Pancreas (tissue), 10 donors: ENCODE results near the gene RAMP3. TPM values are rescaled to one million over a fixed set of nuclear protein-coding genes. Genes with fewer than 3 reads are reported as not detected.

Source experiments
- ATAC-seq, 4 donors: fragments of 200-7000 bp; cut with Tn5 transposase; one replicate each; pipeline versions ENCODE4 v1.8.0 to v1.9.1; 2020; ENCODE audit warnings: mild to moderate bottlenecking in 4 of 4, moderate library complexity in 4 of 4
- DNase-seq, 6 donors: peaks; one replicate each; pipeline ENCODE4 v3.0.0-alpha.2; 2020
- FAIRE-seq: peaks from 2 replicates; lab custom pipeline; 2012; peaks lifted over from hg19 to GRCh38; lab: Jason Lieb, UNC
- H3K27ac ChIP-seq, 4 donors: fragments of 200-600 bp; sonication (generic); 1 replicate in 3 of 4; 2 replicates in 1 of 4; pipeline versions ENCODE4 v1.5.0 to v1.8.0; 2020
- H3K27me3 ChIP-seq, 4 donors: fragments of 200-600 bp; one replicate each; pipeline ENCODE4 v1.8.0; 2021
- H3K36me3 ChIP-seq, 3 donors: fragments of 200-600 bp; sonication (generic) in 1 of 3; one replicate each; pipeline versions ENCODE4 v1.5.0 to v1.8.0; 2020 to 2021
- H3K4me1 ChIP-seq, 3 donors: fragments of 200-600 bp; one replicate each; pipeline ENCODE4 v1.8.0; 2021
- H3K4me3 ChIP-seq, 4 donors: fragments of 200-600 bp; sonication (generic) in 2 of 4; one replicate each; pipeline versions ENCODE4 v1.5.0 to v1.8.0; 2020 to 2021
- H3K9me3 ChIP-seq, 4 donors: fragments of 200-600 bp; one replicate each; pipeline ENCODE4 v1.8.0; 2021
- WGBS, 2 donors: extraction: QIAGEN DNeasy Blood & Tissue Kit; methylation state at CpG; one replicate each; pipeline ENCODE4 v1.1.7; 2013; 5-methylcytosine and 5-hydroxymethylcytosine counted together
- intact Hi-C, 3 donors: fragments of 100-400 bp; cut with DNase I; formaldehyde crosslinking; loops; one replicate each; pipeline versions ENCODE4 v1.11.1 to v1.14.2; 2022
- polyA plus RNA-seq, 2 donors: library from polyadenylated mRNA; stranded (reverse); fragments of 200-250 nt; gene quantifications; one replicate each; pipeline ENCODE4 v1.2.3, GENCODE V29; 2013
- total RNA-seq, 6 donors: library from RNA; stranded (reverse); fragmentation: NEBNext Ultra II Directional in 4 of 6; extraction: Animal tissue kit (Norgen Biotek cat#: 25700) in 4 of 6; gene quantifications; one replicate each; pipeline versions ENCODE4 v1.2.1 to v1.2.4, GENCODE V29; 2021 to 2023
- TF ChIP-seq, protein P1 (sequence below), 4 donors: fragments of 200-600 bp; sonication (generic) in 3 of 4; IDR thresholded peaks; one replicate each; pipeline versions ENCODE4 v1.5.0 to v1.8.0; 2021; ENCODE audit warnings: antibody characterized with exemption in 4 of 4
- donor health status: healthy with polysubstance abuse.
- donor health status: DM: no; HTN: no; CAD: no; lungs with moderate emphysema.
- donor health status: DM: no; HTN: no; CAD: no.
- donor health status: control.
- donor health status: control.
- donor health status: Bipolar disorder and iron deficiency.
- donor health status: DM: yes; HTN: yes; CAD: no.
- donor health status: DM: no; HTN: no; CAD: no.
- donor health status: DM: no; HTN: no; CAD: no.
- donor health status: DM: yes; HTN: yes; CAD: no.

Gene RAMP3
- total and polyA plus RNA-seq, 8 donors = 4.1 to 41.1 (median 7.2) TPM

DNA sequence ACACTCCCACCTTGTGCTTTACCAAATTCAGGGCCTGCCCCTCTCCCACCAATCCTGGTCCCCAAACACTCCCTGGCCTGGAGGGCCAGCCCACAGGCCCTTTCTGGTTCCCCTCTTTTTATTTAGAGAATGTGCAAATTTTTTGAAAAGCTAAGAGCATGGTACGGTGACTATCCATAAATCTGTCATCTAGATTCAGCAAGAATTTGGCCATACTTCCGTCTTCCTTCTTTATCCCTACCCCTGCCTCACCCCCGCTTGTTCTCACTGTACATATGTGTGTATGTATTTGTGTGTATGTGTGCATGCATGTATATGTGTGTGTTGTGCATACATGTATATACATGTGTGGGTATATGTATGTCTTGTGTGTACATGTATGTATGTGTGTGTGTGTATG lies 38.0 kb upstream of the RAMP3 start:
- no peak for FAIRE-seq
- Histone ChIP-seq H3K4me3 (no peak overlapping the region), H3K36me3 (no peaks in the 10 kb centered on the region), H3K9me3 (no peaks in the 10 kb centered on the region), H3K27me3 (no peaks in the 10 kb centered on the region), H3K27ac (no peak overlapping the region), H3K4me1 (no peaks in the 10 kb centered on the region)
- WGBS, 2 donors = 93 to 95% methylated on average over 3 of the region's 3 CpGs
- intact Hi-C loops = no loop called here
- no peak for ATAC-seq
- TF ChIP-seq, protein P1, sequence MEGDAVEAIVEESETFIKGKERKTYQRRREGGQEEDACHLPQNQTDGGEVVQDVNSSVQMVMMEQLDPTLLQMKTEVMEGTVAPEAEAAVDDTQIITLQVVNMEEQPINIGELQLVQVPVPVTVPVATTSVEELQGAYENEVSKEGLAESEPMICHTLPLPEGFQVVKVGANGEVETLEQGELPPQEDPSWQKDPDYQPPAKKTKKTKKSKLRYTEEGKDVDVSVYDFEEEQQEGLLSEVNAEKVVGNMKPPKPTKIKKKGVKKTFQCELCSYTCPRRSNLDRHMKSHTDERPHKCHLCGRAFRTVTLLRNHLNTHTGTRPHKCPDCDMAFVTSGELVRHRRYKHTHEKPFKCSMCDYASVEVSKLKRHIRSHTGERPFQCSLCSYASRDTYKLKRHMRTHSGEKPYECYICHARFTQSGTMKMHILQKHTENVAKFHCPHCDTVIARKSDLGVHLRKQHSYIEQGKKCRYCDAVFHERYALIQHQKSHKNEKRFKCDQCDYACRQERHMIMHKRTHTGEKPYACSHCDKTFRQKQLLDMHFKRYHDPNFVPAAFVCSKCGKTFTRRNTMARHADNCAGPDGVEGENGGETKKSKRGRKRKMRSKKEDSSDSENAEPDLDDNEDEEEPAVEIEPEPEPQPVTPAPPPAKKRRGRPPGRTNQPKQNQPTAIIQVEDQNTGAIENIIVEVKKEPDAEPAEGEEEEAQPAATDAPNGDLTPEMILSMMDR (IDR thresholded peaks at IDR 0.05) = no peak
- no peak for DNase-seq

DNA sequence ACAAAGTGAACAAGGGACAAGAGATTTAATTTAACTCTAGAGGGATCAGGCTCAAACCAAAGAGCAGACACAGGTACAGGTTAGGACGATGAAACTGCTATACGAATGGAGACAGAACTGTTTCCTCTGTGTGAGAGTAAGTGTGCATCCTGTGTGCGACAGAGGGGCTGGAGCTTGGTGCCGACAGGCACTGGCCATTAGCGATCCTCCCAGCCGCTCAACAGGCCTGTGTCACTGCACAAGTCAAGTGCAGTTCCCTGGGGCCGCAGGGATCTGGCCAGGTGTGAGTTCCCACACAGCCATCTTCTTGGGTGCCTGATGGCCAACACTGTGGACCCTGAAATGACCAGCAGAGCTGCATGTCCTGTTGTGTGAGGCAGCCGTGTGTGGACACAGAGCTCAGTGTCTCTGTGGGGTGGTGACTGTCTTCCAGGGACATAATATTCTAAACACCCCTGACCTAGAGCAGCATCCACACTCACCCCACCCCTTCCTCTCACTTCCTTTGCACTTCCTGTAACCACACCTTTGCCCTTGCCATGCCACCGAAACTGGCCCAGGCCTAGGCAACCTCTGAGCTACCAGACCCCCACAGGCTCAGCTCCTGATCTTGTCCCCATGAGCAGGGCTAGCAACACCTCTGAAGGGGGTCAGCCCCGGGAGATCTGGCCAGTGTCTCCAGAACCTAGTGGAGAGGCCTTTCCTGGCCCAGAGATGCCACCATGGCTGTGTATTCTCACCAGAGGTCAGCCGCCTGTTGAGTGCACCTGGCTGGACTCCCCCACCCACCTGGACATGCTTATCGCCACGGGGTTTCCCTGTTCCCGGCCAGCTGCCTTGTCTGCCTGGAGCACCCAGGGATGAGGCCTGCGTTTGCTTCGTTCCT lies 34.4 kb upstream of the RAMP3 start:
- TF ChIP-seq, protein P1 (IDR thresholded peaks at IDR 0.05) = no peak
- Histone ChIP-seq H3K27ac (no peak overlapping the region), H3K9me3 (no peaks in the 10 kb centered on the region), H3K4me1 (no peaks in the 10 kb centered on the region), H3K4me3 (no peak overlapping the region), H3K36me3 (no peaks in the 10 kb centered on the region), H3K27me3 (no peaks in the 10 kb centered on the region)
- DNase-seq (no peak), FAIRE-seq (no peak), ATAC-seq (no peak)
- WGBS, 2 donors = 63 to 74% methylated on average over 16 of the region's 16 CpGs
- intact Hi-C loops = no loop called here

DNA sequence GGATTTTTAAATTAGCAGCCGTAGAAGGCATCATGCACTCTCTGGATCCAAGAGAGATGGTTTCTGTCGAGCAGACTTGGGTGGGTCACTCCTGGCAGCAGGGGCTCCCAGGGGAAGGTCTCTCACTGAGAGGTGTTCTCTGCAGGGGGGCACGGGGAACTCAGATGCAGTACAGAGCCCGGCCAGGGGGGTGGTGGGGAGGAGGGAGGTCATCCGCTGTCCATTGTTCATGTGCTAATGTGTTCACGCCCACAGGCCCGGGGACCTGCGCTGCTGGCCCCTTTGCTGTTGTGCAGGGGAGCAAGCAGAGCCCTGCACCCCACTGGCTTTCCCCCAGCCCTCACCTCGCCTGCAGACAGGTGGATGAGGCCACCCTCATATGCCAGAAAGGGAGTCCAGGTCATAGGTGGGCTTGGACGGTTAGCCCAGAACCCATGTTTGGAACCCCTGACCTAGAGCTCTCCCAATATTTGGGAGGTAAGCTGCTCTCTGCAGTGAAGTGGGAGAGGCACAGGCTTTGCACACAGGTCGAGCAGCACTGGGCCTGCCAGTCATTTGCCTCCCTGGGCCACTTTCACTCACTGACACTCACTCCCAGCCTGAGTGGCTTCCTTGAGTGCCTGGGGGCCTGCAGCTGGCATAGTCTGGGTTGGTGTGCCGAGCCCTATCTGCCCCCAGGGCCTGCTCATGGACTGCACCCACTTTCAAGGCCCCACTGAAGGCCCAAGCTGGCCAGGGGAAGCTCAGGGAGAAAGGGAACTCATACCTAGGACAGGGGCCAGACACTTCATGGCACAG lies 33.5 kb upstream of the RAMP3 start:
- no peak for ATAC-seq
- 70 to 77% methylated on average over 12 of the region's 12 CpGs for WGBS, 2 donors
- intact Hi-C loops = no loop called here
- H3K9me3 ChIP-seq = no peaks in the 10 kb centered on the region
- no peak for FAIRE-seq
- no peak overlapping the region for H3K27ac ChIP-seq
- TF ChIP-seq, protein P1 (IDR thresholded peaks at IDR 0.05) = no peak
- no peaks in the 10 kb centered on the region for H3K27me3 ChIP-seq
- H3K36me3 ChIP-seq = no peaks in the 10 kb centered on the region
- no peak for DNase-seq
- H3K4me3 ChIP-seq = no peak overlapping the region
- no peaks in the 10 kb centered on the region for H3K4me1 ChIP-seq

DNA sequence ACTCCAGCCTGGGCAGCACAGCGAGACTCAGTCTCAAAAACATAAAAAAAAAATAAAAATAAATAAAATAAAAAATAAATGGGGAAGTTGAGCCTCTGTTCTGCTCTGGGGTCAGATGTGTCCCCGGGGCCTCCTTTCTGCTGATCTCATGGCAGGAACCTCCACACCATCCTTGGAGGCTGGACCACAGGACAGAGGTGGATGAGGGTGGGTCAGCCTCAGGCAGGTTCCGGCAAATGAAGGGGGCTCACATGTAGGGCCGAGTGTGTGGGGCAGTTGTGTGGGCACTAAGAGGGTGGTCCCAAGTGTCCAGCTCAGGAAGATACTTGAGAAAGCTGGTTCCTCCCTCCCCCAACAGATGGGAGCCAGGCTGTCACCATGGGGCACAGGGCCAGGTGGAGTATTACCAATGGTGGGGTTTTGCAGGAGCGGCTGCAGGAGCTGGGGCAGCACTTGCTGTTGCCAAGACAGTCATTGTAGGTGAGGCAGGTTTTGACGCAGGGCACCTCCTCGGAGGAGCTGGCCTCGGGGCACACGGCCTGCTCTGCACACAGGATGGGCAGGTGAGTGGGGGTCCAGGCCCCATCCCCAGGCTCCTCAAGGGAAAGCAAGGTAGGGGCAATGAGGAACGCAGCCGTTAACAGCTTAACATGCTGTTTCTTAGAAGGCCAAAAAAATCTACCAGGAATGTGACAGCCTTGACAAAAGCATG lies 32.2 kb upstream of the RAMP3 start:
- ATAC-seq = no peak
- WGBS, 2 donors = 80 to 84% methylated on average over 11 of the region's 11 CpGs
- DNase-seq = no peak
- Histone ChIP-seq H3K36me3 (no peaks in the 10 kb centered on the region), H3K4me1 (no peaks in the 10 kb centered on the region), H3K27ac (no peak overlapping the region), H3K4me3 (no peak overlapping the region), H3K9me3 (no peaks in the 10 kb centered on the region), H3K27me3 (no peaks in the 10 kb centered on the region)
- no peak for FAIRE-seq
- TF ChIP-seq, protein P1 (IDR thresholded peaks at IDR 0.05) = no peak
- intact Hi-C loops = no loop called here
